Mammary epithelial cell (primary cell): ENCODE data around the gene ADGRA3.

Source experiments
- EZH2 ChIP-seq: IDR thresholded peaks from 2 replicates; pipeline ENCODE4 v1.6.1; 2012; ENCODE audit warnings: low read length, inconsistent platforms, borderline replicate concordance
- TF ChIP-seq, protein P1 (sequence below), 2 donors: IDR thresholded peaks in 1 of 2; conservative IDR thresholded peaks in 1 of 2; 2 replicates each; pipeline ENCODE4 v1.5.1; 2011 to 2012; ENCODE audit warnings: inconsistent platforms in 2 of 2, low read length in 2 of 2, mild to moderate bottlenecking in 2 of 2, control low read depth in 1 of 2, low read depth in 1 of 2; ENCODE audit not compliant: insufficient read depth in 1 of 2; ENCODE audit errors: extremely low read depth in 1 of 2

DNA sequence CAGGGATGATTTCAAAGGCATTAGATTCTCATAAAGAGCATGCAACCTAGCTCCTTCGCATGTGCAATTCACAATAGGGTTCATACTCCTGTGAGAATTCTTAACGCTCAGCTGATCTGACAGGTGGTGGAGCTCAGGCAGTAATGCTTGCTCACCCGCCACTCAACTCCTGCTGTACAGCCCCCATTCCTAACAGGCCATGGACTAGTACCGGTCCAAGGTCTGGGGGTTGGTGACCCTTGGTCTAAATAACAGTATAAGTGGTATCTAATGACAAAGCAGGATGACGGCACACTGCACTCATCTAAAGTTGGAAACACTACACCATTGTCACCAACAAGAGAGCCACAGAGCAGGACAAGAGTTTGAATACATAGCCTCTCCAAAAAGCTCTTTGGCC is 28.5 kb downstream of the ADGRA3 start:
- TF ChIP-seq, protein P1, sequence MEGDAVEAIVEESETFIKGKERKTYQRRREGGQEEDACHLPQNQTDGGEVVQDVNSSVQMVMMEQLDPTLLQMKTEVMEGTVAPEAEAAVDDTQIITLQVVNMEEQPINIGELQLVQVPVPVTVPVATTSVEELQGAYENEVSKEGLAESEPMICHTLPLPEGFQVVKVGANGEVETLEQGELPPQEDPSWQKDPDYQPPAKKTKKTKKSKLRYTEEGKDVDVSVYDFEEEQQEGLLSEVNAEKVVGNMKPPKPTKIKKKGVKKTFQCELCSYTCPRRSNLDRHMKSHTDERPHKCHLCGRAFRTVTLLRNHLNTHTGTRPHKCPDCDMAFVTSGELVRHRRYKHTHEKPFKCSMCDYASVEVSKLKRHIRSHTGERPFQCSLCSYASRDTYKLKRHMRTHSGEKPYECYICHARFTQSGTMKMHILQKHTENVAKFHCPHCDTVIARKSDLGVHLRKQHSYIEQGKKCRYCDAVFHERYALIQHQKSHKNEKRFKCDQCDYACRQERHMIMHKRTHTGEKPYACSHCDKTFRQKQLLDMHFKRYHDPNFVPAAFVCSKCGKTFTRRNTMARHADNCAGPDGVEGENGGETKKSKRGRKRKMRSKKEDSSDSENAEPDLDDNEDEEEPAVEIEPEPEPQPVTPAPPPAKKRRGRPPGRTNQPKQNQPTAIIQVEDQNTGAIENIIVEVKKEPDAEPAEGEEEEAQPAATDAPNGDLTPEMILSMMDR (conservative IDR thresholded peaks at IDR 0.05 in 1 of 2, IDR thresholded peaks at IDR 0.05 in 1 of 2; ENCODE audit: extremely low read depth in 1 of 2, insufficient read depth in 1 of 2, low read depth in 1 of 2, low read length in 2 of 2) = no peak
- no peak for TF ChIP-seq EZH2
